Panc1 (cell line): Measurements from ENCODE around the gene PRKAG2. TPM values are rescaled to one million over a fixed set of nuclear protein-coding genes. Genes with fewer than 3 reads are reported as not detected.
A peak's percentile ranks its signal among the peaks of the same experiment; 100 is the strongest.

Source experiments
- ATAC-seq: fragments of 200-7000 bp; cut with Tn5 transposase; 2 replicates; pipeline ENCODE4 v1.9.1; 2020; ENCODE audit warnings: mild to moderate bottlenecking, moderate library complexity
- Bru-seq: library from RNA; stranded (reverse); fragments of 400-500 nt; gene quantifications from one replicate; lab custom pipeline; 2021; lab: Mats Ljungman, UMichigan
- BruChase-seq, 2 experiments: library from RNA; stranded (reverse); fragments of 400-500 nt; gene quantifications; one replicate each; lab custom pipeline; 2021; lab: Mats Ljungman, UMichigan
- BruUV-seq: library from RNA; stranded (reverse); fragments of 400-500 nt; replicated peaks from 2 replicates; lab custom pipeline; 2021; lab: Mats Ljungman, UMichigan
- CTCF ChIA-PET: fragments of 300-600 bp; sonication (Branson Sonifier 250); formaldehyde crosslinking; loops from one replicate; lab custom pipeline; 2022; ENCODE audit warnings: antibody characterized with exemption; lab: Charles Lee
- POLR2A ChIA-PET: fragments of 300-600 bp; sonication (Branson Sonifier 250); formaldehyde crosslinking; loops from one replicate; lab custom pipeline; 2022; ENCODE audit warnings: antibody characterized with exemption; lab: Charles Lee
- DNase-seq: peaks from one replicate; pipeline ENCODE4 v3.0.0-alpha.2; 2010; ENCODE audit warnings: low read depth, low spot score
- H3K27ac ChIP-seq: 2 replicates; pipeline ENCODE4 v1.5.1; 2011; ENCODE audit warnings: mild to moderate bottlenecking, low read length, inconsistent platforms
- H3K27me3 ChIP-seq: fragments of 200-500 bp; sonication (Bioruptor generic); 2 replicates; pipeline ENCODE4 v1.6.0; 2014; ENCODE audit warnings: low read length, inconsistent platforms; ENCODE audit not compliant: control insufficient read depth, insufficient read depth
- H3K36me3 ChIP-seq: fragments of 200-500 bp; sonication (Bioruptor generic); 2 replicates; pipeline ENCODE4 v1.5.1; 2014; ENCODE audit warnings: inconsistent platforms, mild to moderate bottlenecking, low read length, moderate library complexity; ENCODE audit not compliant: control insufficient read depth, insufficient read depth
- H3K4me1 ChIP-seq: 2 replicates; pipeline ENCODE4 v1.5.1; 2011; ENCODE audit warnings: inconsistent platforms, mild to moderate bottlenecking, low read length, moderate library complexity; ENCODE audit not compliant: control insufficient read depth, insufficient read depth
- H3K4me3 ChIP-seq, 2 experiments: 2 replicates each; pipeline ENCODE4 v1.5.1; 2011 to 2012; ENCODE audit warnings: low read depth in 2 of 2, low read length in 2 of 2, mild to moderate bottlenecking in 2 of 2, inconsistent platforms in 1 of 2, moderate library complexity in 1 of 2
- H3K9me3 ChIP-seq: fragments of 200-500 bp; sonication (Bioruptor generic); 2 replicates; pipeline ENCODE4 v1.5.1; 2014; ENCODE audit warnings: low read depth, mild to moderate bottlenecking, inconsistent platforms, low read length, moderate library complexity; ENCODE audit not compliant: control insufficient read depth, insufficient read depth
- POLR2AphosphoS5 ChIP-seq: IDR thresholded peaks from 2 replicates; pipeline ENCODE4 v1.6.1; 2012; ENCODE audit warnings: mild to moderate bottlenecking, low read depth, low read length, moderate library complexity
- SIN3A ChIP-seq: IDR thresholded peaks from 2 replicates; pipeline ENCODE4 v1.6.1; 2012; ENCODE audit warnings: low read depth, mild to moderate bottlenecking, low read length, moderate library complexity, borderline replicate concordance; ENCODE audit not compliant: insufficient read depth
- TCF7L2 ChIP-seq: IDR thresholded peaks from 2 replicates; pipeline ENCODE4 v1.6.1; 2011; ENCODE audit warnings: mild to moderate bottlenecking, low read depth, low read length, inconsistent platforms
- in situ Hi-C: cut with HindIII; loops from 2 replicates; pipeline ENCODE4 v1.10.0; 2016; ENCODE audit warnings: low sequenced_read_pairs, low pct_unique_long_range_greater_than_20kb
- intact Hi-C: fragments of 100-400 bp; cut with micrococcal nuclease; formaldehyde crosslinking; loops from one replicate; pipeline ENCODE4 v1.10.0; 2022; ENCODE audit not compliant: unreplicated experiment
- long read RNA-seq: library from polyadenylated mRNA; unstranded; transcript quantifications from one replicate; pipeline ENCODE4 v2.0.0, GENCODE V29; 2021; ENCODE audit not compliant: unreplicated experiment
- polyA plus RNA-seq: library from polyadenylated mRNA; unstranded; fragments of >200 nt; gene quantifications from one replicate; pipeline ENCODE4 v1.2.1, GENCODE V29; 2012; ENCODE audit warnings: missing spikeins; ENCODE audit not compliant: insufficient read length
- total RNA-seq: library from RNA; stranded (reverse); gene quantifications from one replicate; pipeline ENCODE4 v1.2.1, GENCODE V29; 2021; ENCODE audit not compliant: unreplicated experiment
- TF ChIP-seq, protein P1 (sequence below): fragments of 450-650 bp; IDR thresholded peaks from 2 replicates; pipeline ENCODE4 v1.5.1; 2017; ENCODE audit warnings: mild to moderate bottlenecking
- TF ChIP-seq, protein P2 (sequence below), 2 experiments: IDR thresholded peaks; 2 replicates each; pipeline ENCODE4 v1.6.1; 2011 to 2012; ENCODE audit warnings: low read depth in 2 of 2, control low read depth in 1 of 2, low read length in 1 of 2, mild to moderate bottlenecking in 1 of 2, moderate library complexity in 1 of 2; ENCODE audit not compliant: insufficient read depth in 1 of 2

The PRKAG2 gene
- total RNA-seq, result 71.6 TPM
- polyA plus RNA-seq, result 27.8 TPM
- Bru-seq, nascent RNA, result percentile 66 among the genes with signal in this experiment
- percentile 58 among the genes with signal in this experiment for BruChase-seq, experiment 1, labeled RNA remaining after a 2-hour chase
- percentile 64 among the genes with signal in this experiment for BruChase-seq, experiment 2, labeled RNA remaining after a 6-hour chase
- long read RNA-seq, transcript PRKAG2-203 (12 exons, 2,318 nt), result major isoform, 41 of 106 reads
- long read RNA-seq, partial matches to known transcripts, result 10 of 106 reads
- long read RNA-seq, other reads (novel, unspliced or antisense), result 47 of 106 reads

DNA sequence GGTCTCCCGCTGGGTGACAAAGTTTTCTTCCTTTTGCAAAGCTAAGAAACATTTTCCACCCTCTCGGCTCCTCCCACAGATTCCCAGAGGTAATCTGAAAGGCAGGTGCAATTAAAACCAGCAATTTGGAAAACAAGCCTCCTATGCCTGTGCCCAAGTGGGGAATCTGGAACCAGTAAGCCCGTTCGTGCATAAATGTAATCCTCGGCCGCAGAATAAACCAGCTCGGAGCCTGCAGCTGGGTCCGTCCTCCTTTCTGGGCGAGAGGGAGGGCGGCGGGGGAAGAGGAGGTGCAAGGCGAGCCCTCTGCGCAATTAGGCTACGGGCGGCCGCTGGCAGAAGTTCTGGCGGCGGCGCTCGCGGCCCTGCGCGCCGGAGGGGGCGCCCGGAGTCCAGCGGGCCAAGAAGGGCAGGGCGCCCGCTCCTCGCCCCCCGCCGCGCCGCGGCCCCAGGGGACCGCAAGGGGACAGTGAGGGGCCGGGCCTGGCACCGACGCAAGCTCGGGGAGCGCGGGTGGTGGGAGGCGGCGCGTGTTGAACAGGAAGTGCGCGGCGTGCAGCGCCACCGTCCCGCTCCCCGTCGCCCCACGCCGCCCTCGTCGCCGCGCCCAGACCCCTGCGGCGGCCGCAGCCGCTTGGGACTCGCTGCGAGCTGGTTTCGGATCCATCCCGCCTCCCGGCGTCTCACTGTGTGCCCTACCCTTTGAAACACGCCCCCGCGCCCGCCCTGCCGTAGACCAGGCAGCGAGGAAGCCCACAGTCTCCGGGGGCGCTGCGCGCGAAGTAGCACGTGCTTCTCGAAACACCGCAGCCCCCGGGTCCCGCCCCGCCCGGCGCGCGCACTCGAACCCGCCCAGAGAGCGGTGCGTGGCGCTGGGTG is at the start of gene PRKAG2:
Gene PRKAG2 (minus strand): TSS at position 217 of the 879 bp plus-strand sequence. CDS start 495 bp downstream, outside the sequence.
- ATAC-seq (peak; percentile 61), DNase-seq (no peak)
- intact Hi-C loops, result loop anchor here (10.0 kb wide), 1 partner anchor 92 kb away; no protein-coding TSS in a partner anchor
- no peaks in the 10 kb centered on the region; the same call in none of the 2 replicates for H3K27me3 ChIP-seq
- H3K4me1 ChIP-seq, result peaks cover 3% of the 10 kb centered on the region
- H3K9me3 ChIP-seq, result no peaks in the 10 kb centered on the region
- H3K27ac ChIP-seq, result no peak within 1 kb of the TSS
- ChIA-PET POLR2A (no interaction called here), CTCF (no interaction called here)
- BruUV-seq, result no TSS peak
- peak within 1 kb of the TSS; percentile 65 to 69 for H3K4me3 ChIP-seq
- H3K36me3 ChIP-seq, result no peaks in the 10 kb centered on the region
- in situ Hi-C loops, result no loop called here
- TF ChIP-seq, protein P1, sequence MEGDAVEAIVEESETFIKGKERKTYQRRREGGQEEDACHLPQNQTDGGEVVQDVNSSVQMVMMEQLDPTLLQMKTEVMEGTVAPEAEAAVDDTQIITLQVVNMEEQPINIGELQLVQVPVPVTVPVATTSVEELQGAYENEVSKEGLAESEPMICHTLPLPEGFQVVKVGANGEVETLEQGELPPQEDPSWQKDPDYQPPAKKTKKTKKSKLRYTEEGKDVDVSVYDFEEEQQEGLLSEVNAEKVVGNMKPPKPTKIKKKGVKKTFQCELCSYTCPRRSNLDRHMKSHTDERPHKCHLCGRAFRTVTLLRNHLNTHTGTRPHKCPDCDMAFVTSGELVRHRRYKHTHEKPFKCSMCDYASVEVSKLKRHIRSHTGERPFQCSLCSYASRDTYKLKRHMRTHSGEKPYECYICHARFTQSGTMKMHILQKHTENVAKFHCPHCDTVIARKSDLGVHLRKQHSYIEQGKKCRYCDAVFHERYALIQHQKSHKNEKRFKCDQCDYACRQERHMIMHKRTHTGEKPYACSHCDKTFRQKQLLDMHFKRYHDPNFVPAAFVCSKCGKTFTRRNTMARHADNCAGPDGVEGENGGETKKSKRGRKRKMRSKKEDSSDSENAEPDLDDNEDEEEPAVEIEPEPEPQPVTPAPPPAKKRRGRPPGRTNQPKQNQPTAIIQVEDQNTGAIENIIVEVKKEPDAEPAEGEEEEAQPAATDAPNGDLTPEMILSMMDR, result peak; percentile 31; the same call in 1 of the 2 replicates
- no peak for TF ChIP-seq POLR2AphosphoS5

DNA sequence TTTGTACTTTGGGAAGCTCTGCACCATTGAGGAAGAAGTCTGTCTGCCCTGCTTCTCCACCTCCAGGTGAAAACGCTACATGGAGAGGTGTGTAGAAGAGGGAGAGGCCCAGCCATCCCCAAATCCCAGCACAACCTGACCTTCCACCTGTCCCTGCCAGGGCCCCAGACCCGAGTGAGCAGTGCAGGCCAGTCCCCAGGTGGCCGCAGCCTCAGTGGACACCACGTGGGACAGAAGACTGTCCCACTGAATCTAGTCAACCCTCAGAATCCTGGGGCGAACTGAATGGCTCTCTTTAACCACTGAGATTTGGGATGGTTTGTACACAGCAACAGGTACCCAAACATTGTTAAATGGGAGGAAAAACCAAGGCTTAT is 49.4 kb upstream of the PRKAG2 start:
- TF ChIP-seq SIN3A, result no peak
- TF ChIP-seq POLR2AphosphoS5, result no peak
- TF ChIP-seq, protein P2, sequence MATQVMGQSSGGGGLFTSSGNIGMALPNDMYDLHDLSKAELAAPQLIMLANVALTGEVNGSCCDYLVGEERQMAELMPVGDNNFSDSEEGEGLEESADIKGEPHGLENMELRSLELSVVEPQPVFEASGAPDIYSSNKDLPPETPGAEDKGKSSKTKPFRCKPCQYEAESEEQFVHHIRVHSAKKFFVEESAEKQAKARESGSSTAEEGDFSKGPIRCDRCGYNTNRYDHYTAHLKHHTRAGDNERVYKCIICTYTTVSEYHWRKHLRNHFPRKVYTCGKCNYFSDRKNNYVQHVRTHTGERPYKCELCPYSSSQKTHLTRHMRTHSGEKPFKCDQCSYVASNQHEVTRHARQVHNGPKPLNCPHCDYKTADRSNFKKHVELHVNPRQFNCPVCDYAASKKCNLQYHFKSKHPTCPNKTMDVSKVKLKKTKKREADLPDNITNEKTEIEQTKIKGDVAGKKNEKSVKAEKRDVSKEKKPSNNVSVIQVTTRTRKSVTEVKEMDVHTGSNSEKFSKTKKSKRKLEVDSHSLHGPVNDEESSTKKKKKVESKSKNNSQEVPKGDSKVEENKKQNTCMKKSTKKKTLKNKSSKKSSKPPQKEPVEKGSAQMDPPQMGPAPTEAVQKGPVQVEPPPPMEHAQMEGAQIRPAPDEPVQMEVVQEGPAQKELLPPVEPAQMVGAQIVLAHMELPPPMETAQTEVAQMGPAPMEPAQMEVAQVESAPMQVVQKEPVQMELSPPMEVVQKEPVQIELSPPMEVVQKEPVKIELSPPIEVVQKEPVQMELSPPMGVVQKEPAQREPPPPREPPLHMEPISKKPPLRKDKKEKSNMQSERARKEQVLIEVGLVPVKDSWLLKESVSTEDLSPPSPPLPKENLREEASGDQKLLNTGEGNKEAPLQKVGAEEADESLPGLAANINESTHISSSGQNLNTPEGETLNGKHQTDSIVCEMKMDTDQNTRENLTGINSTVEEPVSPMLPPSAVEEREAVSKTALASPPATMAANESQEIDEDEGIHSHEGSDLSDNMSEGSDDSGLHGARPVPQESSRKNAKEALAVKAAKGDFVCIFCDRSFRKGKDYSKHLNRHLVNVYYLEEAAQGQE (IDR thresholded peaks at IDR 0.05; ENCODE audit: insufficient read depth in 1 of 2, low read depth in 2 of 2, low read length in 1 of 2), result no peak
- TF ChIP-seq, protein P1, result no peak
- no peak for TF ChIP-seq TCF7L2
- no peak for DNase-seq
- no peaks in the 10 kb centered on the region for H3K4me1 ChIP-seq
- intact Hi-C loops, result no loop called here
- H3K27me3 ChIP-seq, result peaks cover 3% of the 10 kb centered on the region; the same call in 1 of the 2 replicates
- H3K27ac ChIP-seq, result no peak overlapping the region
- ChIA-PET POLR2A (no interaction called here), CTCF (no interaction called here)
- H3K36me3 ChIP-seq, result no peaks in the 10 kb centered on the region
- BruUV-seq, result no TSS peak
- H3K9me3 ChIP-seq, result no peaks in the 10 kb centered on the region
- in situ Hi-C loops, result no loop called here
- ATAC-seq, result no peak
- H3K4me3 ChIP-seq, result no peak overlapping the region
